ENCODE results near the gene AOAH.

AOAH gene

DNA sequence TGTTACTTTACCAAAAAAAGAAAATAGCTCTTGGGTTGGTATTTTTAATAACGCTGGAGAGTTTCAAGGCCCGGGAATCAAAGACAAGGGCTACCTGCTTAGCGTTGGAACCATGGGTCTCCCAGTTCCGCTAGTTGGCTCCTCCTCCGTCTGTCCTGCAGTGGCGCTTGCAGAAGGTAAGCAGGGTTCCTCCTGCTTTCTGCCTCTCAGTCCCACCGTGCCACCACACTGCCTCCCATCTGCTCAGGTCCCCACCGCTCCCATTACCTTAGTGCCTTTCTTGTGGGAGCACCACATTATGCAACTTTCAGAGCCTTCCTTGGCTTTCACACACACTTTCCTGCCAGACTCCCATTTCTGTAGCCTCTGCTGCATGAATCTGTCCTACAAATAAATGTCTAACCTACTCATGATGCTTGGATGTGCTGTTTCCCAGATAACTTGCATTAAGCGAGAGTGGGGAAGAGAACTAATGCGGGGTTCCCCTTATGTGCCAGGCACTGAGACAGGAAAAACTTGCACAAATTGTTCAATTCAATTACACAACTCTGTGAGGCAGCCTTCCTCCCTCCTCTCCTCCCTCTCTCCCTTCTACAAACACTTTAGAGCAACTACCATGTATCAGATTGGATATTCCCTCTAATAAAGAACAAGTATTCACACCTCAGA is 124.5 kb downstream of the AOAH start:
- peaks cover 29% of the 10 kb centered on the region for H3K4me1 Mint-ChIP-seq

DNA sequence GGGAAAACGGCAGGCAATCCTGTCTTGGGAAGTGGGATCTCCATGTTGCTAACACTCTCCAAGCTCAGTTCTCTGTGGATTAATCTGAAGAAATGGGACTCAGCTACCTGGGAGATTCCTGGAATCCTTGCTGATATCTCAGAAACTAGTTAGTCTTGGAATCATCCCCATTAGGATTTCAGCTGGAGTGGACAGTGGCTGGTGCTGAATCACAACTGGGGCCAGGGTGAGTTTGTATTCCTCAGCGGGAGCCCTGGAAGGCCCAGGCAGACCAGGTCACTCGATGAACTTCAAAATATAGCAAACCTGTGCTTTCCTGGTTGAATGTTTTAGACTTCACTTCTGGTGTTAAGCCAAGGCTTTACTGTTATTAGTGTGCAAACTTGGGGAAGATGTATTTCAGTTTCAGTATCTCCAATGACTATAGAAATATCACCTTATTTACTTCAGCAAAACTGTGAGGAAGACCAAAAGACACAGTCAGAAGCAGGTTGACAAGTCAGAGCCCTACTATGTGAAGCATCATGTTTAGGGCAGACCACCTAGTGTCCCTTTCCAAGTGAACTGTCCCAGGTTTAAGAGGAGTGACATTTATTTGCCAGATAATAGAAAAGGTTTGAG is 126.1 kb downstream of the AOAH start:
- DNase-seq: no peak
- no peak overlapping the region for H3K4me3 Mint-ChIP-seq
- H3K36me3 Mint-ChIP-seq: no peaks in the 10 kb centered on the region
- CTCF ChIA-PET: no interaction called here
- peaks cover 27% of the 10 kb centered on the region for H3K4me1 Mint-ChIP-seq
- no peak overlapping the region for H3K27ac Mint-ChIP-seq
- no peaks in the 10 kb centered on the region for H3K27me3 Mint-ChIP-seq
- no peaks in the 10 kb centered on the region for H3K9me3 Mint-ChIP-seq

More for the DNA sequence above, 124.5 kb downstream of the AOAH start:
- DNase-seq: no peak
- H3K27ac Mint-ChIP-seq: no peak overlapping the region
- H3K36me3 Mint-ChIP-seq: no peaks in the 10 kb centered on the region
- no peaks in the 10 kb centered on the region for H3K27me3 Mint-ChIP-seq
- CTCF ChIA-PET: no interaction called here
- no peak overlapping the region for H3K4me3 Mint-ChIP-seq
- H3K9me3 Mint-ChIP-seq: no peaks in the 10 kb centered on the region

DNA sequence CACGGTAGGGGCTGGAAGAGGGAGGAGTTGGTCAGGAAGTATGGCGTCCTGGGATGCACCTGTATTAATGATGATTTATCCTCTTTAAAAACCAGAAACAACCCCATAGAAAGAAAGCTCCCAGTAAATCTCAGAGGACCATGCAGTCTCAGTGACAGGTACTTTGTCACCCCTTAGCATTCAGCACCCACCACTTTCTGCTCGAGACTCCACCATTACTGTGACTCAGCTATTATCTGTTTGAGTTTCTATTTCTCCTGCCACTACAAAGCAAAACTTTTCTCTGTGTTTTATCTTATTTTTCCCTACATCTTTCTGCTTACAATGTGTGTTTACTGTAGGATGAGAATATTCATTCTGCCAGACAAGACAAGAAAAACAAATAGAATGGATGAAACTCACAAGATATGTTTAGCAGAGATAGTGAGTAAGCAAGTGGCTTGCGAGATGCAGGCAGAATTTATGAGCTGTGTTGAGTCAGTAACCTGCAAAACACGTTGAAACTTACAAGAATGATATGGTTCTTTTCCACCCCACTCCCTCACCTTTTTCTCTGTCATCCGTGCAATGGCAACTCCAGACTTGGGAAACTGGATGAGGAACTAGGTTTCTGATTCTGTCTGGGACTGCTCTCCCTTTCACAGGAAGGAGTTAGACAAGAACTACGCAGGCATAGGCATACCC is 127.1 kb downstream of the AOAH start:
- CTCF ChIA-PET: no interaction called here
- Mint-ChIP-seq H3K4me1 (peaks cover 23% of the 10 kb centered on the region), H3K27me3 (no peaks in the 10 kb centered on the region), H3K4me3 (no peak overlapping the region), H3K27ac (no peak overlapping the region), H3K36me3 (no peaks in the 10 kb centered on the region), H3K9me3 (no peaks in the 10 kb centered on the region)
- DNase-seq: no peak

DNA sequence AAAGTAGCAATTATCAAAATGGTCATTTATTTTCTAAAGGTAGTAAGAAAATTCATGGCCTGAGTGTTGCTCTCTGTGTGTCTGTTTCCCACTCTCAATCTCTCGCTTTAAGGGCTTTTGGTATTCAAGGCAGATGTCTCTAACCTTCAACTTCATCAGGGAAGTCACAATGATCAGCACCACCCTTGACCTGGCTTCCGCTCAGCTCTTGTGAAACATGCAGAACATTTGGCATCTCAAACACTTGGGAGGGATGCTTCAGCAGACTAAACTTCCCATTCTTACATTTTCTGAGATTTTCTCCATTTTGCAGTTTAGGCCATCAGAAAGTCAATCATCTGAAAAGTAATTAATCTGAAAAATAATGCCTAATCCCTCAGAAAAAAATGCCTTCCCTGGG is 129.8 kb downstream of the AOAH start:
- DNase-seq: no peak
- Mint-ChIP-seq H3K27me3 (peaks cover 3% of the 10 kb centered on the region), H3K36me3 (no peaks in the 10 kb centered on the region), H3K4me1 (peaks cover 8% of the 10 kb centered on the region), H3K4me3 (no peak overlapping the region), H3K27ac (no peak overlapping the region), H3K9me3 (no peaks in the 10 kb centered on the region)
- CTCF ChIA-PET: no interaction called here

DNA sequence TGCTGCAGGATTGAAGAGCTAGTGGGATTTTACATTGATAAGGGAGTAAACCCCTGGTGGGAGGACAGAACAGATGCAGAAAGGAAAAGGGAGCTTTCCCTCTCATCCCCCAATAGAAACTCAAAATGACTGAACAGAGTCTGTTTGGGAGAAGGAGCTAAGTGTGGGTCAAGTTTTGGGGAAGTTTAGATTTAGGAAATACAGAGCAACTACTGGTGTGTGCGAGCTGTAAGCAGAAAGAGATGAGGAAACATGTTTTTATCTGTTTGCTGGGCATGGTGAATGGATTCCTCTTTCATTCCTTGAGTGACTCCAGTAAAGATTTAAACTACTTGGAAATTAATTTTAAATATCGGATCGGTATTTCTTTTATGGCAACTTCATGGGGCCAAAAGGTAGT is 132.7 kb downstream of the AOAH start:
- CTCF ChIA-PET: no interaction called here
- no peaks in the 10 kb centered on the region for H3K9me3 Mint-ChIP-seq
- DNase-seq: no peak
- H3K4me3 Mint-ChIP-seq: no peak overlapping the region
- H3K27me3 Mint-ChIP-seq: peaks cover 3% of the 10 kb centered on the region
- no peaks in the 10 kb centered on the region for H3K4me1 Mint-ChIP-seq
- no peak overlapping the region for H3K27ac Mint-ChIP-seq
- H3K36me3 Mint-ChIP-seq: no peaks in the 10 kb centered on the region

DNA sequence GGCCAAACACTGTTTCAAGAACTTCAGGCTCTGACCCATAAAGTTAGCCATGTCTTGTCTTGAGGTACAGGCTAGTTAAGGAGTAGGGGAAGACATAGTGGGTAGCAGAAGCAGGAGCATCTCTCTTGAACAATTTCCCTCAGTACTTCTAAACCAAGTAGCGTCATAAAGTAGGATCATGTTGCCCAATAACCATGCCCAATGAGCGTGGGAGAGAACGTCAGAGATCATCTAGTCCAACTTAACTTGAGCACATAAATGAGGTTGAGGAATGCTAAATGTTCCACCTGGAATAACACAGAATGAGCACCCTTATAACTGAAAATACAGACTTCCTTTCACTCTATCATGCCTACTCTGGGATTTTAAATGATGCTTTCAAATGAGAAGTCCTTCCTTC is 134.9 kb downstream of the AOAH start:
- Mint-ChIP-seq H3K9me3 (no peaks in the 10 kb centered on the region), H3K36me3 (no peaks in the 10 kb centered on the region), H3K27ac (no peak overlapping the region), H3K27me3 (peaks cover 7% of the 10 kb centered on the region), H3K4me1 (no peaks in the 10 kb centered on the region), H3K4me3 (no peak overlapping the region)
- no peak for DNase-seq
- CTCF ChIA-PET: no interaction called here

DNA sequence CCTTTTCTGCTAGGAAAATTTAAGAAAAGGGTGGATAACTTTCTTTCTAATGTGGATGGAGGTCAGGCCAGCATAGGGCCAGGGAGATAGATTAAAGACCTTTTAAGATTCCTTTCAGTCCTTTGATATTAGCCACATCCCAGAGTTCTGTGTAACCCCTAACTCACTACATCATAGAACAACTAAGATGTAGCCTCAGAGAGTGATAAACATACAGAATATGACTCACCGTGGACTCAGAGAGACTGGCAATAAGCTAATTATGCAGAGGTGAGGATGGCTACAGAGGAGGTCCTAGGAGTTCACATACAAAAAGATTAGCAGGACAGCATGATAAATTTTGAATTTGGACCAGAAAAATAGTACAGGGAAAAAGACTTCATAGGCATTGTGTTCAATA is 141.0 kb downstream of the AOAH start:
- CTCF ChIA-PET: interaction anchor here (0.8 to 1.2 kb wide), 2 partner anchors 55 to 96 kb away, joined by 3 read pairs; no protein-coding TSS in a partner anchor
- Mint-ChIP-seq H3K27ac (no peak overlapping the region), H3K4me3 (no peak overlapping the region), H3K4me1 (no peaks in the 10 kb centered on the region), H3K36me3 (no peaks in the 10 kb centered on the region), H3K27me3 (peaks cover 3% of the 10 kb centered on the region), H3K9me3 (peaks cover 3% of the 10 kb centered on the region)
- no peak for DNase-seq

DNA sequence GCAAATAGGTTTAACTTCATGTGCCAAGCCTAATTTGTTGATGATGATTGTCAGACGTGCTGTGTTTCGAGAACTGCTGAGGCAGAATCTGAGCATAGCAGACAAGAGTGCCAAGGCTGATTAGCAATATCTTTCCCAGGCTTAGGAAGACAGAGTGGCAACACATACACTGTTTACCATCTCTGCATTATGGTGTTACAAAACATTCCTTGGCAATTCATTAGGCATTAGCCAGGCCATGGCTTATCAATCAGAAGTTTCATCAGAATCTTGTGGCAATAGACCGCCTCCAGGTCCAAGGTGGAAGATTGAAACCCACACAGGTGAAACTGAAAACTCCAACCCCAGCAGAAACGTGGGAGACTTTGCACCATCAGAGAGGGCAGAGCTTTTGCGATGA is 148.5 kb downstream of the AOAH start:
- DNase-seq: no peak
- H3K27ac Mint-ChIP-seq: no peak overlapping the region

DNA sequence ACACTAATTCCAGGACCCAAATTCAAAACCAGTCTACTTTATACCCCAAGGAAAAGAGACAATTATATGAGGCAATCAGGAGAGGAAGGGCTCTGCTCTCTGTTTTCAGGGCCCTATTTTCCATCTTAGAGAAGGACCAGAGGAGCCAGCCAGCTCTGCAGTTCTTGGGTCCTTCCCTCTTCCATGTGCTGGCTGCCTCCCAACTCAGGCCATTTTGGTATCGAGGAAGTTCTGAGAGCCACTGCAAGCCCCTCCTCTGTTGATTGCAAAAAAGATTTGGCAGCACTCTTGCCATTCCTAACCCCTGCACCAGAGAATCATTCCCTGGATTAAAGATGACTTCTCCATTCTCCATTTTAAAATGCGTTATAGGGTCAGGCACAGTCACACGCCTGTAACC is 151.2 kb downstream of the AOAH start:
- Mint-ChIP-seq H3K4me3 (no peak overlapping the region), H3K27ac (no peak overlapping the region)

More for the DNA sequence above, 148.5 kb downstream of the AOAH start:
- Mint-ChIP-seq H3K9me3 (peaks cover 3% of the 10 kb centered on the region), H3K36me3 (no peaks in the 10 kb centered on the region), H3K4me3 (no peak overlapping the region), H3K27me3 (no peaks in the 10 kb centered on the region), H3K4me1 (peaks cover 3% of the 10 kb centered on the region)
- CTCF ChIA-PET: no interaction called here

DNA sequence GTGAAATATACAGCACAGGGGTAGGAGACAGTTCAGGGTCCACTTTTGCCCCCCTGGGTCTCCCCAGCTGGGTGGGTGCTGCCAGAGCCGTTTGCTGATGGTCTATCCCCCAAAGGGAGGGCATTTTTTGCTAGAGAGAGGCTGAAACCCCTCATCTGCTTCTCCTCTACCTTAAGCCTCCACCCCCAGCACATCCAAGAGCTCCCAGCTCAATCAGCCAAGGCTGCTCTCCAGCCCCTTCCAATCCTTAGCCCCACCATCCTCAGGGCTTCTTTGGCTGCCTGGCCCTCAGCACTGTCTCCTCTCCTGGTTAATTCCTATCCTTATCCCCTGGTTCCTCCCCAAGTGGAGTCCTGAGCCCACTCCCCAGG is 153.1 kb downstream of the AOAH start:
- no peaks in the 10 kb centered on the region for H3K27me3 Mint-ChIP-seq
- H3K4me3 Mint-ChIP-seq: no peak overlapping the region
- H3K36me3 Mint-ChIP-seq: no peaks in the 10 kb centered on the region
- DNase-seq: no peak
- H3K9me3 Mint-ChIP-seq: no peaks in the 10 kb centered on the region
- peaks cover 11% of the 10 kb centered on the region for H3K4me1 Mint-ChIP-seq
- CTCF ChIA-PET: no interaction called here
- no peak overlapping the region for H3K27ac Mint-ChIP-seq

More for the DNA sequence above, 151.2 kb downstream of the AOAH start:
- H3K4me1 Mint-ChIP-seq: peaks cover 11% of the 10 kb centered on the region
- H3K9me3 Mint-ChIP-seq: no peaks in the 10 kb centered on the region
- DNase-seq: no peak
- CTCF ChIA-PET: interaction anchor here (0.6 kb wide), 1 partner anchor 114 kb away, joined by 4 read pairs; no protein-coding TSS in a partner anchor
- no peaks in the 10 kb centered on the region for H3K27me3 Mint-ChIP-seq
- no peaks in the 10 kb centered on the region for H3K36me3 Mint-ChIP-seq

DNA sequence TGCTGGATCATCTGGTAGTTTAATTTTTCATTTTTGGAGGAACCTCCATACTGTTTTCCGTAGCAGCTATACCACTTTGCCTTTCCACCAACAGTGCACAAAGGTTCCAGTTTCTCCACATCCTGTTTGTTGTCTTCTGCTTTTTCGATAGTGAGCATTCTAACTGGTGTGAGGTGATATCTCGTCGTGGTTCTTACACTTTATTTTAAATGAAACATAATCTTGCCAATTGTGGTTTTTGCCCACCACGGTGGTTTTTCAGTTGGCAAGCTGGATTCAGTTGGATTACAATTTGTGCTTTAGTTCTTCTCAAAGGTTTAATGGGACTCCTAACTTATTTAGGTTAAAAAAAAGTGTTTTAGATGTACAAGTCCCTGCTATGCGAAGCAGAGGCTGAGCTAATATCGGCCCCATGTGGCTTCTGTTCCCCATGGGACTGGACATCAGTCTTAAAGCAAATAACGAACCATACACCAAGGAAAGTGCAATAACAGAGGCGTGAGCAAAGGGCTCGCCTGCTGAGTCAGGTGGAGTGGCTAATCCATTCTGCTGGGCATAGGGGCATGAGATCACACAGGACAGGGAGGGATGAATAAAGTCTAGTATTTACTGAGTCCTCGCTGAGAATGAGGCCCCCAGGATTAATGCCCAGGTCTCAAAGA is 153.6 kb downstream of the AOAH start:
- Mint-ChIP-seq H3K4me1 (peaks cover 11% of the 10 kb centered on the region), H3K27ac (no peak overlapping the region), H3K36me3 (no peaks in the 10 kb centered on the region), H3K27me3 (no peaks in the 10 kb centered on the region), H3K9me3 (no peaks in the 10 kb centered on the region), H3K4me3 (no peak overlapping the region)
- no peak for DNase-seq
- CTCF ChIA-PET: no interaction called here

DNA sequence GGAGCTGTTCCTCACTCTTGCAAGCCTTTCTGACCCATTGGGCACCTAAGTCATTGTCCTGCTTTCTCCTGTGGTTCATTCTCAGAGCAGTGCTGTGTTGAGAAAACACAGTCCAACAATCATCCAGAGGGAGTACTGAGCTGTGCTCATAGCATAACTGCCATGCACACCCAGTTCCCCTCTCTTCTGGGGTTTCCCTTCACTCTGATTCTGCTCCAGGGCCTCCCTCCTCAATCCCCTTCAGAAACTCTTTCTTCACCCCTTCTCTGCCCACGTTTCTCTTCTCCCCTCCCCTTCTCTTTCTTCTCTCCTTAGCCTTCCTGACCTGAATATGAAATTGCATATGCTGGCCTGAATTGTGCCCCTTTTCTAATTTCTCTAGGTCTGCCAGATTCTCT is 155.8 kb downstream of the AOAH start:
- no peak for DNase-seq

DNA sequence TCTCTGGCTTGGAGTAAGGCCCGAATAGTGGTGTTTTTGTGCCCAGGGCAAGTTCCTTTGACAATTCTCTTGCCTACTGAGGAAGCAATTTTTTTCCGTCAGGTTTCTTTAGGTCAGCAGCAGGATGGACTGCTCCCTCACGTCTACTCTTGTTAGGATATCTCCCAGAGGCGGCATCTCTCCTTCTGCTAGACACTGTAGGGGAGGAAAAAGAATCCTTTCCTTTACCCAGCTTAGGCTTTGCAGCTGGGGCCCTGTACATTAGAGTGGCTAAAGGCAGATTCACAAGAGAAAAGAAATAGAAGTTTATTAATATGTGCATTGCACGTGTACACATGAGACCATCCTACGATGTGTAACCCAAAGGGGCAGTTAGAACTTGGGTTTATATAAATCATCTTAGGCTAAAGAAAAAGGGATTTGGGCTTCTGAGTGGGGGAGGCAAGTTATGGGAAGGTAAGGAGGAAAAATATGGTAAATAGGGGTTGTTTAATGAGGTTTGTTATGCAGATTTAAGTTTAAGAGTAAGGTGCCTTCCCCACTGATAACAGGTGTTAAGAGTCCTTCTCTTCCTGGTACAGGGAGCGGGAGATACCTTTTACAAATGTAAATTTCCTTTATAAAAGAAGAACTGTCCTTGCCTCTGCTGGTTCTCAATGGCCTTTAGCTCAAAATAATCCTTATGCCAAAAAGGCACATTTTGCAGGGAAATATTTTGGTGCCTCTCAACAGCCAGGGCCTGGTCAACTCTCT is 156.4 kb downstream of the AOAH start:
- H3K36me3 Mint-ChIP-seq: no peaks in the 10 kb centered on the region
- CTCF ChIA-PET: no interaction called here
- H3K27ac Mint-ChIP-seq: no peak overlapping the region
- H3K4me1 Mint-ChIP-seq: peaks cover 11% of the 10 kb centered on the region
- no peak for DNase-seq
- H3K9me3 Mint-ChIP-seq: no peaks in the 10 kb centered on the region
- no peak overlapping the region for H3K4me3 Mint-ChIP-seq
- H3K27me3 Mint-ChIP-seq: no peaks in the 10 kb centered on the region

More for the DNA sequence above, 155.8 kb downstream of the AOAH start:
- Mint-ChIP-seq H3K9me3 (no peaks in the 10 kb centered on the region), H3K4me1 (peaks cover 11% of the 10 kb centered on the region), H3K4me3 (no peak overlapping the region), H3K27ac (no peak overlapping the region), H3K36me3 (no peaks in the 10 kb centered on the region), H3K27me3 (no peaks in the 10 kb centered on the region)
- CTCF ChIA-PET: no interaction called here

DNA sequence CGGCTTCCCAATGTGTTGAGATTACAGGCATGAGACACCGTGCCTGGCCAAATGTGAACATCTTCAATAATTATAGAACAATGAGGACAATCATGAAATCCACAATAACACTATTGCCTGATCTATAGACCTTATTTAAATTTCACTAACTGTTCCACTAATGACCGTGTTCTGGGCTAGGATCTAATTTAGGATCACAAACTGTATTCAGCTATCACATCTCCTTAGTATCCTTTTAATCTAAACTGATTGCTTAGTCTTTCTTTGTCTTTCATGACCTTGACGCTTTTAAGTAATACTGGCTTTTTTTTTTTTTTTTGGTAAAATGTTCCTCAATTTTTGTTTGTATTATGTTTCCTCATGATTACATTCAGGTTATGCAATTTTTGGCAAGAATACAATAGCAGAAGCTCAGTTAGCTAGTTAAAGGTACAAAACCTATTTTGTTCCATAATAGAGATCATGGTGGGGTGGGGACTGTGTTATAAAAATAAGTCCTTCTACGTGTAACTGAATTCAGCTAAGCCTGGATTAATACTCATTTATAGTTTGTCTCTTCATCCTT is 158.4 kb downstream of the AOAH start:
- Mint-ChIP-seq H3K27me3 (no peaks in the 10 kb centered on the region), H3K9me3 (no peaks in the 10 kb centered on the region), H3K4me1 (peaks cover 8% of the 10 kb centered on the region), H3K36me3 (no peaks in the 10 kb centered on the region), H3K27ac (no peak overlapping the region), H3K4me3 (no peak overlapping the region)
- CTCF ChIA-PET: no interaction called here
- no peak for DNase-seq
